ENCODE results near the gene LAMB1. TPM values are rescaled to one million over a fixed set of nuclear protein-coding genes. Genes with fewer than 3 reads are reported as not detected.

LAMB1 gene
- total RNA-seq: 100 to 1,000 TPM; 406 to 668 (median 535) TPM

GRCh38 chr7:108002726-108003598, at the start of gene LAMB1:
LAMB1 (minus strand) TSS chr7:108003161; CDS start chr7:108002885, 276 bp downstream.
- ATAC-seq (ENCODE audit: low FRiP score): peak; percentile 73
- DNase-seq (ENCODE audit: low spot score): no peak
- TF ChIP-seq CTCF (IDR thresholded peaks at IDR 0.05): no peak

DNA sequence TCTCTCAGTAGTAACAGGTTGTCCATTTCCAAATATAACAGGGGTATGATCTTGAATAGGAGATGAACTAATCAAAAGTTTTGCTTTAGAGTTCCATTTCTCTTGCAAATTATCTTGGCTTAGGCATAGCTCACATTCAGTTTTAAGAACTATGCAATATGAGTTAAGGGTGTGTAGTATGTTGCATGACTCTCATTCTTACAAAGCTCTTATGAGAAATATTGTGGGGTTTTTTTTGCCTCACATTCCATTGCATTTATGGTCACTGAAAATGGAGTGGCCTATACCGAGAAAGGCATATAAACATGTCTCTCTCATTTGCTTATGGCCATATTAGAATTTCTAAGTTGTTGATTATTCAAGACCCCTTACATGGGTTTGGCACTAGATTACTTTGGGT, 48.5 kb upstream of the LAMB1 start:
- no peak for ATAC-seq (ENCODE audit: low FRiP score)
- no peak for DNase-seq (ENCODE audit: low spot score)
- TF ChIP-seq CTCF (IDR thresholded peaks at IDR 0.05): no peak

DNA sequence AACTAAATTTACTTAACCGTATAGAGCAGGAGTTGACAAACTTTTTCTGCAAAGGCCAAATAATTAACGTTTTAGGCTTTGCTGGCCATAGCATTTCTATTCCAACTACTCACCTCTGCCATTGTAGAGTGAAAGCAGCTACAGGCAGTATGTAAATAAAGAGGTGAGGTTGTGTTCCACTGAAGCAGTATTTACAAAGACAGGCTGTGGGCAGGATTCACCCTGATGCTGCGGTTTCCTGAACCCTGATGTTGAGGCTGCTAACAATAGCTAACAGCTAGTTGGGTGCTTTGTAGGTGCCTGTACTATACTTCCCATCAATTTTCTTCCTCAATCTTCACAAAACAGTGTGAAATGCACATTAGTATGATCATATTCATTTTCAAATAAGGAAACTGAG, 47.0 kb upstream of the LAMB1 start:
- no peak for ATAC-seq (ENCODE audit: low FRiP score)
- DNase-seq (ENCODE audit: low spot score): no peak
- TF ChIP-seq CTCF (IDR thresholded peaks at IDR 0.05): no peak

- ATAC-seq (ENCODE audit: low FRiP score) (no peak), DNase-seq (ENCODE audit: low spot score) (no peak)
- no peak for TF ChIP-seq CTCF (IDR thresholded peaks at IDR 0.05)
Observed at GRCh38 chr7:108048422-108048821, 45.5 kb upstream of the LAMB1 start.

DNA sequence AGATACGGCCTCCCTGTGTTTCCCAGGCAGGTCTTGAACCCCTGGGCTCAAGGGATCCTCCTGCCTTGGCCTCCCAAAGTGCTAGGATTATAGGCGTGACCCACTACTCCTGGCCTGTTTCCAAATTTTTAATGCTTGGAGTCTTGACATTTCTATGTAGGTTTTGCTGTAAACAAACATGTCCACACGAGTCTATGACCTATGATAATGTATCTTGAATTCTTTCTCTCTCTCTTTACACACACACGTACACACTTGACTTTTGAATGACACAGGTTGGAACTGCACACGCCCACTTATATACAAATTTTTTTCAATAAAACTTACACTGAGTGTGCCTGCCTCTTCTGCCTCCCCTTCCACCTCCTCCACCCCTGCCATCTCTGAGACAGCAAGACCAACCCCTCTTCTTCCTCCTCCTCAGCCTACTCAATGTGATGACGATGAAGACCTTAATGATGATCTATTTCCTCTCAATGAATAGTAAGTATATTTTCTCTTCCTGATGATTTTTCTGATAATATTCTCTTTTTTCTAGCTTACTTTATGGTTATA, 44.1 kb upstream of the LAMB1 start:
- no peak for DNase-seq (ENCODE audit: low spot score)
- no peak for ATAC-seq (ENCODE audit: low FRiP score)
- no peak for TF ChIP-seq CTCF (IDR thresholded peaks at IDR 0.05)

GRCh38 chr7:108045669-108046068, 42.7 kb upstream of the LAMB1 start:
- DNase-seq (ENCODE audit: low spot score) (no peak), ATAC-seq (ENCODE audit: low FRiP score) (peak; percentile 35)
- TF ChIP-seq CTCF (IDR thresholded peaks at IDR 0.05): no peak

DNA sequence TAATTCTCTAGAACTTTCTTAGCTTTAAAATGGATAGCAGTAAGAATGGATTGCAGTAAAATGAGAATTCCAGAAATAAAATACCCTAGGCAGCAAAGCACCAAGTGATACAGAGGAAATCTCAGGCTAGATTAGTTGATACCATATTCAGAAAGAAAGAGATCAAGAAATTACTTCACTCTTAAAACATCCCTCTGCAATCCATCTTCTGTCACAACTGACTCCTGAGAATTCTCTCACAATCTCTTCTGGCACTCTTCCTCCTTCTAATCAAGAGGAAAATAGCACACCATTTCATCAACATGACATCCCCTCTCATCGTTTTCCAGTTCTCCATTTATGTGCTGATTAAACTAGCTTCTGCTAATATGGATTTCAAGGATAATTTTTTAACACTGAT, 42.2 kb upstream of the LAMB1 start:
- DNase-seq (ENCODE audit: low spot score) (no peak), ATAC-seq (ENCODE audit: low FRiP score) (peak; percentile 88)
- no peak for TF ChIP-seq CTCF (IDR thresholded peaks at IDR 0.05)
